ENCODE results near the gene TNFRSF9. TPM values are rescaled to one million over a fixed set of nuclear protein-coding genes. Genes with fewer than 3 reads are reported as not detected.

TNFRSF9 gene
- total and polyA plus RNA-seq, 9 of the 15 experiments (the other 6 are each of a cell fraction or from before 2014, with no cell fraction given) = 0.04 to 0.29 (median 0.08) TPM; not detected in 1

- no peak overlapping the region for H3K9ac ChIP-seq (ENCODE audit: insufficient read depth in 1 of 2, low read depth in 2 of 2, low read length in 2 of 2)
- H3K9me1 ChIP-seq (ENCODE audit: control insufficient read depth, insufficient read depth, low read length) = no peaks in the 10 kb centered on the region
- intact Hi-C loops (cut with micrococcal nuclease) = no loop called here
- H4K20me1 ChIP-seq (replicated peaks; ENCODE audit: control insufficient read depth, insufficient read depth, low read length) = no peaks in the 10 kb centered on the region
- H3K4me3 ChIP-seq = no peak overlapping the region
- no peaks in the 10 kb centered on the region for H3K36me3 ChIP-seq (ENCODE audit: control insufficient read depth, insufficient read depth, low read length)
- H3K27ac ChIP-seq (ENCODE audit: extremely low read depth, low read depth, low read length) = no peak overlapping the region
- H3K79me2 ChIP-seq (ENCODE audit: control insufficient read depth, insufficient read depth, low read length) = no peaks in the 10 kb centered on the region
- WGBS (ENCODE audit: insufficient coverage, low coverage, missing lambda C conversion rate) = 5% methylated on average over 3 of the region's 3 CpGs
- H2AFZ ChIP-seq (ENCODE audit: low read depth, low read length) = no peak overlapping the region
- no peaks in the 10 kb centered on the region for H3K4me1 ChIP-seq (replicated peaks in 1 of 2; ENCODE audit: control insufficient read depth in 2 of 2, insufficient read depth in 2 of 2, low read length in 2 of 2)
- H3K27me3 ChIP-seq (ENCODE audit: control insufficient read depth in 2 of 2, insufficient read depth in 2 of 2, low read length in 2 of 2) = peaks cover 4 to 19% of the 10 kb centered on the region in 2 experiments; a peak in 4 of 5 replicates
- TF ChIP-seq MYC (IDR thresholded peaks at IDR 0.05; ENCODE audit: low read depth, low read length) (no peak), MYC (CRISPR knock-in tag; IDR thresholded peaks at IDR 0.05; ENCODE audit: borderline replicate concordance, low read depth) (no peak), MEF2A (IDR thresholded peaks at IDR 0.05; ENCODE audit: control insufficient read depth, low read depth, low read length) (no peak), NBN (IDR thresholded peaks at IDR 0.05; ENCODE audit: low read depth) (no peak), MAX (CRISPR knock-in tag; IDR thresholded peaks at IDR 0.05) (no peak), MAFG (tag; conservative IDR thresholded peaks at IDR 0.05) (no peak), ZNF318 (IDR thresholded peaks at IDR 0.05; ENCODE audit: borderline replicate concordance in 1 of 2, low read depth in 1 of 2) (no peak), ZNF830 (CRISPR knock-in tag; IDR thresholded peaks at IDR 0.05) (no peak), ZNF12 (CRISPR knock-in tag; IDR thresholded peaks at IDR 0.05) (no peak), CCAR2 (IDR thresholded peaks at IDR 0.05; ENCODE audit: low read depth, low read length) (no peak), CHD2 (IDR thresholded peaks at IDR 0.05; ENCODE audit: low read depth, low read length) (no peak), NCOA6 (IDR thresholded peaks at IDR 0.05) (no peak), ZNF282 (CRISPR knock-in tag; IDR thresholded peaks at IDR 0.05) (no peak), DMBX1 (CRISPR knock-in tag; IDR thresholded peaks at IDR 0.05; ENCODE audit: borderline replicate concordance) (no peak), TAF1 (IDR thresholded peaks at IDR 0.05; ENCODE audit: control insufficient read depth, extremely low read depth, insufficient read depth, low read length, severe bottlenecking) (no peak), SMARCA5 (IDR thresholded peaks at IDR 0.05) (no peak), HLTF (IDR thresholded peaks at IDR 0.05) (no peak), JUNB (CRISPR knock-in tag; conservative IDR thresholded peaks at IDR 0.05) (no peak)
- POLR2A ChIA-PET = interaction anchor here (1.5 kb wide), 1 partner anchor 10 kb away, joined by 3 read pairs; no protein-coding TSS in a partner anchor
- DNase-seq (ENCODE audit: extremely low read depth in 1 of 4, low spot score in 3 of 4) (no peak), FAIRE-seq (no peak), ATAC-seq (no peak)
- H3K4me2 ChIP-seq (ENCODE audit: insufficient read depth, low read length) = no peak overlapping the region
- no TSS peak for BruUV-seq (replicated peaks)
- CTCF ChIA-PET (ENCODE audit: low intra/inter-chr PET ratio) = no interaction called here
- in situ Hi-C loops (cut with MboI) = no loop called here
- no peaks in the 10 kb centered on the region for H3K9me3 ChIP-seq (replicated peaks; ENCODE audit: control insufficient read depth, insufficient read depth, low read depth, low read length)
These were observed 61.4 kb downstream of the TNFRSF9 start for GRCh38 chr1:7879228-7879627.

All from K562 (cell line).